Measurements from ENCODE around the gene BRAF.
"Not testable (repeated sequence)": the region's sequence is repeated elsewhere in the genome, so short reads cannot be mapped to it uniquely, and the experiment has no call there.

BRAF gene

DNA sequence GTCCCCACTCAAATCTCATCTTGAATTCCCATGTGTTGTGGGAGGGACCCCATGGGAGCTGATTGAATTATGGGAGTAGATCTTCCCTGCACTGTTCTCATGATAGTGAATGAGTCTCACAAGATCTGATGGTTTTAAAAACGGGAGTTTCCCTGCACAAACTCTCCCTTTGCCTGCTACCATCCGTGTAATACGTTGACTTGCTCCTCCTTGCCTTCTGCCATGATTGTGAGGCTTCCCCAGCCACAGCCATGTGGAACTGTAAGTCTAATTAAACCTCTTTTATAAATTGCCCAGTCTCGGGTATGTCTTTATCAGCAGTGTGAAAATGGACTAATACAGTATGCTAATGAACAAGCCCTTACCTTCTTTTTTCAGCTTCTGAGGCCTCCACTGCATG, 3.2 kb upstream of the BRAF start:
- H3K36me3 Mint-ChIP-seq (ENCODE audit: insufficient read depth); ATAC-seq (replicated peaks); DNase-seq; H3K27ac Mint-ChIP-seq; H3K4me1 Mint-ChIP-seq (ENCODE audit: low read depth in 2 of 2); H3K9me3 Mint-ChIP-seq; H3K4me3 Mint-ChIP-seq: not testable (repeated sequence)
- H3K27me3 Mint-ChIP-seq: peaks cover 12 to 15% of the 10 kb centered on the region in 2 donors

- ATAC-seq (replicated peaks): no peak
- Mint-ChIP-seq H3K27ac (no peak overlapping the region), H3K4me3 (no peak overlapping the region), H3K9me3 (no peaks in the 10 kb centered on the region), H3K27me3 (peaks cover 6 to 9% of the 10 kb centered on the region in 2 donors), H3K36me3 (ENCODE audit: insufficient read depth) (no peaks in the 10 kb centered on the region), H3K4me1 (ENCODE audit: low read depth in 2 of 2) (peaks cover 6 to 7% of the 10 kb centered on the region in 2 donors)
- no peak for DNase-seq
These were observed 2.6 kb upstream of the BRAF start for GRCh38 chr7:140927351-140927750.

- peaks cover 0 to 6% of the 10 kb centered on the region in 2 donors for H3K27me3 Mint-ChIP-seq
- H3K4me3 Mint-ChIP-seq: no peak overlapping the region
- H3K36me3 Mint-ChIP-seq (ENCODE audit: insufficient read depth): no peaks in the 10 kb centered on the region
- DNase-seq (no peak), ATAC-seq (replicated peaks) (no peak)
- H3K9me3 Mint-ChIP-seq: no peaks in the 10 kb centered on the region
- H3K27ac Mint-ChIP-seq: peak overlapping the region in 1 of 2 donors; percentile 32
- H3K4me1 Mint-ChIP-seq (ENCODE audit: low read depth in 2 of 2): peaks cover 6 to 7% of the 10 kb centered on the region in 2 donors
These were observed 1.5 kb upstream of the BRAF start for GRCh38 chr7:140926021-140926817.

- ATAC-seq (replicated peaks) (peak; percentile 77), DNase-seq (peak; percentile 82 to 83 (median 82))
- no peak overlapping the region for H3K27ac Mint-ChIP-seq
- H3K4me1 Mint-ChIP-seq (ENCODE audit: low read depth in 2 of 2): peaks cover 12 to 20% of the 10 kb centered on the region in 2 donors
- no peak overlapping the region for H3K4me3 Mint-ChIP-seq
- no peaks in the 10 kb centered on the region for H3K9me3 Mint-ChIP-seq
- H3K27me3 Mint-ChIP-seq: no peaks in the 10 kb centered on the region
- H3K36me3 Mint-ChIP-seq (ENCODE audit: insufficient read depth): peaks cover 4% of the 10 kb centered on the region
These were observed 509 bp downstream of the BRAF start for GRCh38 chr7:140924019-140924820.

DNA sequence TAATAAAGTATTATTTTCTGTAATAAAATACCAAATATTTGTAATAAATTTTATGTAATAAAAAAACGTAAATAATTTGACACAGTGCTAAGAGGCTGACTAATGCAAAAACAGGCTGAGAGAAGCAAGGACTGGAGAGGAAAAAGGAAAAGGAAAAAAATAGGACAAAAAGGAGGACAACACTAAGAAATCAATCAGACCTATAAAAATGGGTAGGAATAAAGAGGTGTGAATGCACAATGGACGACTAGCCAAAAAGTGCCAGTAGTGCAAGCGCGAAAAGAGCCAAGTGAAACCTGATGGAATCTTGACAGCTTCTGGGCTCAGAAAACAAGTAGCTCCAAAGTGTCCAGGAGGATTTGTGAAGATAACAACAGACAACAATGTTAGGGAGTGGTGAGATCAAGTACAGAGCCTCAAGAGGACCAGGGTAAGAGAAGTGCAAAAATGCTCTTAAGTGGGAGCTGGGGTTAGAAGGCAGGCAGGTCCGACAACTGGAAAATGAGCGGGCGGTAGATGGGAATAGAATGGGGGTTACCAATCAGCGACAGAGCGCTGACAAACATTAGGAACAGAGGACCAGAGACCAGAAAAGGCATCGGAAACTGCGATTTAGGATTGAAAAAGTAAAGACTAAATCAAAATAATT, 1.2 kb downstream of the BRAF start:
- Mint-ChIP-seq H3K4me3 (no peak overlapping the region), H3K4me1 (ENCODE audit: low read depth in 2 of 2) (peaks cover 12 to 22% of the 10 kb centered on the region in 2 donors), H3K27me3 (no peaks in the 10 kb centered on the region), H3K9me3 (no peaks in the 10 kb centered on the region), H3K27ac (no peak overlapping the region), H3K36me3 (ENCODE audit: insufficient read depth) (peaks cover 4% of the 10 kb centered on the region)
- no peak for ATAC-seq (replicated peaks)
- DNase-seq: peak in 1 of 3 experiments; percentile 3

DNA sequence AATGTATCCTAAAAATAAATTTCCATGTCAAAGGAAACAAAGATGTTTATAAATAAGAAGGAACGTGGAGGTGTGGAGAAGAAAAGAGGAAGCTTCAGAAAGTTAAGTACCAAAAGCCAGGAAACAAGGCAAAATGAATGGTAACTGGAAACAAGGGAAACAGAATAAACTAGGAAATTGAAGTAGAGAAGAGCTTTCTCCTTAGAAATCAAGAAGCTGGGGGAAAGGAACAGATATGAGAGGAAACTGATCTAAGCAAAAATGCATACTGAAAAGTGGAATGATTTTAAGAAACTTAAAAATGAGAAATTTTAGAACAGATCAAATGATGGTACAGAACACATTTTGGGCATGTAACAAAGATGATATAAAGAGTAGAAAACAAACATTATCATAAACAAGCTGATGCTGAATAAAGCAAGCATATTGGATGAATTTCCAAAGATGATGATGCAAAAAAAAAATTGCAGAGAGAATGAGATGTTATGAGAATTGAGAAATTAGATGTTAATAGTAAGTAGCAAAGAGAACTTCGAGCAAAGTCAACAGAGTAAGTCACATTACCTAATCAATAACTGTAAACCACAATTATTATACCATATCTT, 1.9 kb downstream of the BRAF start:
- H3K4me3 Mint-ChIP-seq: no peak overlapping the region
- H3K9me3 Mint-ChIP-seq: no peaks in the 10 kb centered on the region
- no peak overlapping the region for H3K27ac Mint-ChIP-seq
- no peak for DNase-seq
- no peak for ATAC-seq (replicated peaks)
- H3K4me1 Mint-ChIP-seq (ENCODE audit: low read depth in 2 of 2): peaks cover 12 to 25% of the 10 kb centered on the region in 2 donors
- peaks cover 4% of the 10 kb centered on the region for H3K36me3 Mint-ChIP-seq (ENCODE audit: insufficient read depth)
- H3K27me3 Mint-ChIP-seq: no peaks in the 10 kb centered on the region

- Mint-ChIP-seq H3K36me3 (ENCODE audit: insufficient read depth) (peaks cover 4% of the 10 kb centered on the region), H3K4me3 (no peak overlapping the region), H3K9me3 (no peaks in the 10 kb centered on the region), H3K27ac (no peak overlapping the region), H3K4me1 (ENCODE audit: low read depth in 2 of 2) (peaks cover 21 to 46% of the 10 kb centered on the region in 2 donors), H3K27me3 (no peaks in the 10 kb centered on the region)
- ATAC-seq (replicated peaks): no peak
- DNase-seq: no peak
These were observed 4.0 kb downstream of the BRAF start for GRCh38 chr7:140920745-140921144.

DNA sequence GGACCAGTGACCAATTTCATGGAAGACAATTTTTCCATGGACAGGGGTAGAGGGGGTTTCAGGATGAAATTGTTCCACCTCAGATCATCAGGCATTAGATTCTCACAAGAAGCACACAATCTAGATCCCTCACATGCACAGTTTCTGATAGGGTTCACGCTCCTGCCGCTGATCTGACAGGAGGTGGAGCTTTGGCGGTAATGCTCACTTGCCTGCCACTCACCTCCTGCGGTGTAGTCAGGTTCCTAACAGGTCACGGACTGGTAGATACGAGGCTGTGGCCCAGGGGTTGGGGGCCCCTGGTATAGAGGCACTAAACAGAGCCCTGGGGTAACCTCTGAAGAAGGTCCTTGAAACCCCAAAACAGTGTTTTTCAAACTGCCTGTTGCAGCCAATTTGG, 6.5 kb downstream of the BRAF start:
- Mint-ChIP-seq H3K4me1 (ENCODE audit: low read depth in 2 of 2) (peaks cover 18 to 46% of the 10 kb centered on the region in 2 donors), H3K27me3 (no peaks in the 10 kb centered on the region), H3K36me3 (ENCODE audit: insufficient read depth) (peaks cover 4% of the 10 kb centered on the region), H3K4me3 (no peak overlapping the region), H3K27ac (no peak overlapping the region), H3K9me3 (no peaks in the 10 kb centered on the region)
- no peak for ATAC-seq (replicated peaks)
- no peak for DNase-seq

DNA sequence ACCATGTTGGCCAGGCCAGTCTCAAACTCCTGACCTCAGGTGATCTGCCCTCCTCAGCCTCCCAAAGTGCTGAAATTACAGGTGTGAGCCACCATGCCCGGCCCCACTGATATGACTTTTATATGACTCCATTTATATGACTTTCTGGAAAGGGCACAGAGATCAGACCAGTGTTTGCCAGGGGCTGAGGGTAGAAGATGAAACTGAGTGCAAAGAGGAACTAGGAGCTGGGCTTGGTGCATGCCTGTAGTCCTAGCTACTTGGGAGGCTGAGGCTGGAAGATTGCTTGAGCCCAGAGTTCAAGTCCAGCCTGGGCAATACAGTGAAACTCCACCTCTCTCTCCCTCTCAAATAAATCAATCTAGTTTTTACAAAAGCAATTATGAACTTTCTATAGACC, 7.5 kb downstream of the BRAF start:
- Mint-ChIP-seq H3K27me3 (no peaks in the 10 kb centered on the region), H3K9me3 (no peaks in the 10 kb centered on the region), H3K4me1 (ENCODE audit: low read depth in 2 of 2) (peaks cover 26 to 56% of the 10 kb centered on the region in 2 donors), H3K27ac (peak overlapping the region in 1 of 2 donors; percentile 26), H3K4me3 (no peak overlapping the region), H3K36me3 (ENCODE audit: insufficient read depth) (peaks cover 4% of the 10 kb centered on the region)
- DNase-seq (no peak), ATAC-seq (replicated peaks) (no peak)

DNA sequence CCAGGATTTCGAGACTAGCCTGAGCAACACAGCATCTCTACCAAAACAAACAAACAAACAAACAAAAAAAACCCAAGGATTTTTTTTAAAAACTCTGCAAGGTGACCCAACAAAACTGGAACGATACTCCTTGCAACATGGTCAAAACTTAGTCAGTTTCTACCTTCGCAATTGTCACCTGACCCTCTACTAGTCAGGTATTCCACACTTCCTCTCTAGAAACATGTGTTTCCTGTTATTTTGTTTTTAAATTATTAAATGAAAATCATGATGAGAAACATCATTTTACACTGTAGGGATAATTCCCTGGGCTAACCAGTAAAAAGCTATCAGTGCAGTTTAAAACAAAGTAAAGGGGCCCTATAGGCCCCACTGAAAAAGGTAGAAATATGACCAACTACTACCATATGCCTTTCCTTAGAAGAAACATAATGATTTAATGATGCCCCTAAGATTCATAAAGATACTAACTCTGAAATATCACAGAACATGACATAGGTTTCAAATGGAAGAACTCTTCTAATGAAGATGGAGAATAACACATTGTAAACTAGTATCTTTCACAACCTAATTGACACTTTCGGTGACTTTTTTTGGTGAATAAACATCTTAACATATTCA, 8.7 kb downstream of the BRAF start:
- H3K4me3 Mint-ChIP-seq: peak overlapping the region in 1 of 2 donors; percentile 8
- ATAC-seq (replicated peaks): peak; percentile 17
- H3K36me3 Mint-ChIP-seq (ENCODE audit: insufficient read depth): peaks cover 4% of the 10 kb centered on the region
- no peak for DNase-seq
- H3K9me3 Mint-ChIP-seq: no peaks in the 10 kb centered on the region
- H3K4me1 Mint-ChIP-seq (ENCODE audit: low read depth in 2 of 2): peaks cover 32 to 67% of the 10 kb centered on the region in 2 donors
- H3K27me3 Mint-ChIP-seq: no peaks in the 10 kb centered on the region
- H3K27ac Mint-ChIP-seq: peak overlapping the region in 1 of 2 donors; percentile 31

DNA sequence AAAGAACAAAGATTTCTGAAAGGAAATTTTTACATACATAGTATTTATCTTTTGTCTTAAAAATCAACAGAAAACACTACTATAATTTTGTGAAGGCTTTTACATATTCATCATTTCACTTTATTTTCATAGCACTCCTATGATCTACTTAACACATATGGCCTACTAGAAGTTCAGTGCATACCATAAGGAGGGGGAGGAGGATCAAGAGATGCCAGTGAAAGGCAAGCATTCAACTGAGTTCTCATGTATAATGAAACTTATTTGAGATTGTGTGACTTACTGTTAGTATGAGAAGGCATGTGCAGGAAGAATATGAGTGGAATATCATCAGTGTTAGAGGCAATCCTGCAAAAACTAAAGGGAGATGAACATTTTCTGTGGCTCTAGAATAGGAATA, 10.6 kb downstream of the BRAF start:
- no peak overlapping the region for H3K27ac Mint-ChIP-seq
- H3K27me3 Mint-ChIP-seq: no peaks in the 10 kb centered on the region
- DNase-seq (no peak), ATAC-seq (replicated peaks) (no peak)
- peaks cover 27 to 60% of the 10 kb centered on the region in 2 donors for H3K4me1 Mint-ChIP-seq (ENCODE audit: low read depth in 2 of 2)
- H3K36me3 Mint-ChIP-seq (ENCODE audit: insufficient read depth): no peaks in the 10 kb centered on the region
- H3K9me3 Mint-ChIP-seq: no peaks in the 10 kb centered on the region
- H3K4me3 Mint-ChIP-seq: no peak overlapping the region

DNA sequence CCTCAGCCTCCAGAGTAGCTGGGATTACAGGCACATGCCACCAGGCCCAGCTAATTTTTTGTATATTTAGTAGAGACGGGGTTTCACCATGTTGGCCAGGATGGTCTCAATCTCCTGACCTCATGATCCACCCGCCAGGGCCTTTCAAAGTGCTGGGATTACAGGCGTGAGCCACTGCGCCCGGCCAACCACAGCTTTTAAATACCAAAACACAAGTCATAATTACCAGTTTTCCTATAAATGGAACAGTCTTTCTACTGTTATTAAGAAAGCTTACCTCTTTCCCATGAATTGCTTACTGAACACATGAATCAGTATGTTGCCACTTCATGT, 11.2 kb downstream of the BRAF start:
- not testable (repeated sequence) for H3K27ac Mint-ChIP-seq; ATAC-seq (replicated peaks)
- H3K4me1 Mint-ChIP-seq (ENCODE audit: low read depth in 2 of 2): peaks cover 29 to 61% of the 10 kb centered on the region in 2 donors

GRCh38 chr7:140911746-140912145, 13.0 kb downstream of the BRAF start:
- Mint-ChIP-seq H3K36me3 (ENCODE audit: insufficient read depth) (peaks cover 8% of the 10 kb centered on the region), H3K27me3 (no peaks in the 10 kb centered on the region), H3K9me3 (no peaks in the 10 kb centered on the region), H3K4me3 (no peak overlapping the region), H3K4me1 (ENCODE audit: low read depth in 2 of 2) (peaks cover 25 to 50% of the 10 kb centered on the region in 2 donors), H3K27ac (no peak overlapping the region)
- ATAC-seq (replicated peaks) (no peak), DNase-seq (no peak)

More for the DNA sequence above, 11.2 kb downstream of the BRAF start:
- not testable (repeated sequence) for DNase-seq; H3K36me3 Mint-ChIP-seq (ENCODE audit: insufficient read depth); H3K27me3 Mint-ChIP-seq; H3K9me3 Mint-ChIP-seq; H3K4me3 Mint-ChIP-seq
